H1 (cell line): Measurements from ENCODE around the gene SERAC1. TPM values are rescaled to one million over a fixed set of nuclear protein-coding genes. Genes with fewer than 3 reads are reported as not detected.

Source experiments
- CTCF ChIA-PET: fragments of 300-600 bp; sonication (Branson Sonifier 250); formaldehyde crosslinking; loops from one replicate; lab custom pipeline; 2021; ENCODE audit not compliant: partially characterized antibody; lab: Charles Lee
- POLR2A ChIA-PET: fragments of 300-600 bp; sonication (Branson Sonifier 250); formaldehyde crosslinking; loops from one replicate; lab custom pipeline; 2021; ENCODE audit warnings: inconsistent platforms; ENCODE audit not compliant: partially characterized antibody; lab: Charles Lee
- DNase-seq, 2 experiments: peaks; one replicate each; pipeline versions ENCODE4 v3.0.0 to v3.0.0-alpha.2; 2010 to 2022; ENCODE audit warnings: low spot score in 2 of 2, low read depth in 1 of 2, mixed read lengths in 1 of 2
- FAIRE-seq: peaks from 2 replicates; lab custom pipeline; 2011; peaks lifted over from hg19 to GRCh38; lab: Jason Lieb, UNC
- H2AFZ ChIP-seq: 2 replicates; pipeline ENCODE4 v1.8.1; 2012; ENCODE audit warnings: low read length, inconsistent platforms
- H2AK5ac ChIP-seq: 2 replicates; pipeline ENCODE4 v1.6.1; 2013; ENCODE audit warnings: low read depth, low read length
- H2BK120ac ChIP-seq: replicated peaks from 2 replicates; pipeline ENCODE3; 2013; ENCODE audit warnings: low read depth, low read length, inconsistent platforms
- H2BK12ac ChIP-seq: 2 replicates; pipeline ENCODE4 v1.6.1; 2013; ENCODE audit warnings: low read depth, low read length
- H2BK15ac ChIP-seq: 2 replicates; pipeline ENCODE4 v1.6.1; 2013; ENCODE audit warnings: low read length
- H2BK20ac ChIP-seq: 2 replicates; pipeline ENCODE4 v1.6.1; 2013; ENCODE audit warnings: low read length
- H2BK5ac ChIP-seq: 2 replicates; pipeline ENCODE4 v1.6.1; 2013; ENCODE audit warnings: low read depth, low read length
- H3K14ac ChIP-seq: 2 replicates; pipeline ENCODE4 v1.6.1; 2013; ENCODE audit warnings: inconsistent platforms; ENCODE audit not compliant: insufficient read length
- H3K18ac ChIP-seq: 2 replicates; pipeline ENCODE4 v1.6.1; 2013; ENCODE audit warnings: low read length; ENCODE audit errors: extremely low read depth
- H3K23ac ChIP-seq: 2 replicates; pipeline ENCODE4 v1.6.1; 2013; ENCODE audit warnings: inconsistent platforms; ENCODE audit not compliant: insufficient read length
- H3K23me2 ChIP-seq: 2 replicates; pipeline ENCODE4 v1.6.1; 2013; ENCODE audit warnings: low read depth, low read length
- H3K27ac ChIP-seq: 2 replicates; pipeline ENCODE4 v1.6.1; 2011; ENCODE audit warnings: low read depth, low read length, inconsistent platforms
- H3K27me3 ChIP-seq, 4 experiments: replicated peaks in 1 of 4; 1 replicate in 1 of 4; 2 replicates in 3 of 4; pipeline versions ENCODE4 v1.6.1 to v1.8.1; 2011 to 2013; ENCODE audit warnings: low read length in 3 of 4, mild to moderate bottlenecking in 3 of 4, inconsistent platforms in 2 of 4, mixed read lengths in 2 of 4, moderate library complexity in 1 of 4; ENCODE audit not compliant: control insufficient read depth in 3 of 4, insufficient read depth in 3 of 4; ENCODE audit errors: extremely low read depth in 1 of 4
- H3K36me3 ChIP-seq, 4 experiments: 2 replicates each; pipeline versions ENCODE4 v1.6.1 to v1.8.1; 2011 to 2013; ENCODE audit warnings: mild to moderate bottlenecking in 4 of 4, low read length in 3 of 4, moderate library complexity in 2 of 4, control low read depth in 1 of 4, inconsistent platforms in 1 of 4; ENCODE audit not compliant: insufficient read depth in 4 of 4, control insufficient read depth in 2 of 4
- H3K4ac ChIP-seq: replicated peaks from 2 replicates; pipeline ENCODE3; 2013; ENCODE audit warnings: low read length, low read depth, mixed read lengths, inconsistent platforms; ENCODE audit not compliant: insufficient read length
- H3K4me1 ChIP-seq, 4 experiments: replicated peaks in 1 of 4; 1 replicate in 1 of 4; 2 replicates in 3 of 4; pipeline versions ENCODE4 v1.6.1 to v1.8.1; 2011 to 2013; ENCODE audit warnings: low read length in 3 of 4, inconsistent platforms in 2 of 4, mixed read lengths in 1 of 4; ENCODE audit not compliant: insufficient read depth in 4 of 4, control insufficient read depth in 3 of 4
- H3K4me2 ChIP-seq, 2 experiments: 2 replicates each; pipeline versions ENCODE4 v1.6.1 to v1.8.1; 2011 to 2013; ENCODE audit warnings: low read depth in 2 of 2, low read length in 2 of 2, control low read depth in 1 of 2, inconsistent platforms in 1 of 2, mild to moderate bottlenecking in 1 of 2; ENCODE audit not compliant: insufficient read depth in 1 of 2
- H3K4me3 ChIP-seq, 4 experiments: fragments of 200-600, 300-600 bp in 1 of 4; sonication (generic), shearing (Covaris generic), sonication (Bioruptor Twin) in 1 of 4; 2 replicates each; pipeline versions ENCODE4 v1.5.1 to v1.8.1; 2011 to 2016; ENCODE audit warnings: low read length in 4 of 4, low read depth in 3 of 4, control low read depth in 2 of 4, inconsistent platforms in 2 of 4, mild to moderate bottlenecking in 2 of 4, mixed read lengths in 1 of 4, moderate library complexity in 1 of 4; ENCODE audit not compliant: insufficient read depth in 2 of 4; ENCODE audit errors: extremely low read depth in 1 of 4
- H3K56ac ChIP-seq: replicated peaks from 2 replicates; pipeline ENCODE3; 2013; ENCODE audit warnings: low read depth, mild to moderate bottlenecking, mixed read lengths, low read length, inconsistent platforms; ENCODE audit not compliant: insufficient read length
- H3K79me1 ChIP-seq: 2 replicates; pipeline ENCODE4 v1.6.1; 2013; ENCODE audit warnings: low read depth, low read length, control low read depth
- H3K79me2 ChIP-seq, 2 experiments: 2 replicates each; pipeline versions ENCODE4 v1.6.1 to v1.8.1; 2012 to 2013; ENCODE audit warnings: low read length in 2 of 2, mild to moderate bottlenecking in 2 of 2, inconsistent platforms in 1 of 2; ENCODE audit not compliant: insufficient read depth in 2 of 2, control insufficient read depth in 1 of 2
- H3K9ac ChIP-seq, 4 experiments: replicated peaks in 1 of 4; 1 replicate in 1 of 4; 2 replicates in 3 of 4; pipeline versions ENCODE4 v1.6.1 to v1.8.1; 2011 to 2013; ENCODE audit warnings: low read depth in 3 of 4, low read length in 3 of 4, control low read depth in 2 of 4, mild to moderate bottlenecking in 2 of 4, moderate library complexity in 2 of 4, inconsistent platforms in 1 of 4; ENCODE audit errors: extremely low read depth in 1 of 4
- H3K9me3 ChIP-seq, 2 experiments: 2 replicates each; pipeline versions ENCODE4 v1.6.1 to v1.8.1; 2012 to 2013; ENCODE audit warnings: mild to moderate bottlenecking in 2 of 2, moderate library complexity in 2 of 2, control low read depth in 1 of 2, inconsistent platforms in 1 of 2, low read depth in 1 of 2, low read length in 1 of 2, mixed read lengths in 1 of 2; ENCODE audit not compliant: insufficient read depth in 2 of 2
- H4K20me1 ChIP-seq, 2 experiments: replicated peaks in 1 of 2; 2 replicates each; pipeline versions ENCODE3 to v1.8.1; 2011 to 2013; ENCODE audit warnings: inconsistent platforms in 2 of 2, low read length in 2 of 2, mild to moderate bottlenecking in 1 of 2; ENCODE audit not compliant: insufficient read depth in 2 of 2, control insufficient read depth in 1 of 2
- H4K5ac ChIP-seq: 2 replicates; pipeline ENCODE4 v1.6.1; 2013; ENCODE audit warnings: low read length, low read depth, mixed read lengths, inconsistent platforms; ENCODE audit not compliant: insufficient read length
- H4K8ac ChIP-seq: 2 replicates; pipeline ENCODE4 v1.8.0; 2013; ENCODE audit warnings: mild to moderate bottlenecking, moderate library complexity, low read length, inconsistent platforms; ENCODE audit not compliant: insufficient read depth; ENCODE audit errors: extremely low read depth
- H4K91ac ChIP-seq: replicated peaks from 2 replicates; pipeline ENCODE3; 2013; ENCODE audit warnings: low read length, mixed read lengths, inconsistent platforms; ENCODE audit not compliant: insufficient read length
- ATF2 ChIP-seq: IDR thresholded peaks from 2 replicates; pipeline ENCODE4 v1.6.1; 2012; ENCODE audit warnings: low read length, inconsistent platforms
- E2F6 ChIP-seq: IDR thresholded peaks from 2 replicates; pipeline ENCODE4 v1.6.1; 2012; ENCODE audit warnings: inconsistent platforms
- FOSL1 ChIP-seq: IDR thresholded peaks from 2 replicates; pipeline ENCODE4 v1.6.1; 2011; ENCODE audit warnings: mild to moderate bottlenecking, low read depth, low read length, moderate library complexity; ENCODE audit not compliant: insufficient read depth
- GABPA ChIP-seq: IDR thresholded peaks from 2 replicates; pipeline ENCODE4 v1.6.1; 2011; ENCODE audit warnings: mild to moderate bottlenecking, low read length, moderate library complexity, borderline replicate concordance; ENCODE audit not compliant: insufficient read depth
- HDAC6 ChIP-seq: IDR thresholded peaks from one replicate; pipeline ENCODE4 v1.7.1; 2012; ENCODE audit warnings: low read depth, mild to moderate bottlenecking, inconsistent platforms, low read length, moderate library complexity
- JUND ChIP-seq: IDR thresholded peaks from 2 replicates; pipeline ENCODE4 v1.6.1; 2011; ENCODE audit warnings: mild to moderate bottlenecking, improper control_type of control experiment, low read length
- KDM1A ChIP-seq: fragments of 200-600, 300-600 bp; sonication (generic); IDR thresholded peaks from 2 replicates; pipeline ENCODE4 v1.7.1; 2016; ENCODE audit warnings: mild to moderate bottlenecking, low read length, borderline replicate concordance
- MAFK ChIP-seq: IDR thresholded peaks from 2 replicates; pipeline ENCODE4 v1.6.1; 2012; ENCODE audit warnings: low read depth, mild to moderate bottlenecking, improper control_type of control experiment, low read length
- RFX5 ChIP-seq: IDR thresholded peaks from 2 replicates; pipeline ENCODE4 v1.6.1; 2011; ENCODE audit warnings: low read depth, low read length, improper control_type of control experiment, borderline replicate concordance
- RXRA ChIP-seq: IDR thresholded peaks from 2 replicates; pipeline ENCODE4 v1.6.1; 2011; ENCODE audit warnings: low read depth, mild to moderate bottlenecking, low read length, moderate library complexity; ENCODE audit not compliant: insufficient read depth
- SAP30 ChIP-seq: fragments of 300-600 bp; sonication (generic); IDR thresholded peaks from 2 replicates; pipeline ENCODE4 v1.7.1; 2012; ENCODE audit warnings: low read length, moderate library complexity, mild to moderate bottlenecking, inconsistent platforms; ENCODE audit not compliant: insufficient read depth, insufficient replicate concordance
- TCF12 ChIP-seq: IDR thresholded peaks from 2 replicates; pipeline ENCODE4 v1.6.1; 2011; ENCODE audit warnings: low read depth, mild to moderate bottlenecking, low read length
- WGBS, 2 experiments: shearing (Covaris generic) in 1 of 2; methylation state at CpG; one replicate each; pipeline versions ENCODE4 v1.1.6 to v1.1.7; 2013 to 2015; ENCODE audit warnings: low lambda C conversion rate in 2 of 2, mixed read lengths in 2 of 2, inconsistent platforms in 1 of 2, low coverage in 1 of 2, missing lambda C conversion rate in 1 of 2; ENCODE audit not compliant: insufficient replicate concordance in 2 of 2, insufficient coverage in 1 of 2, insufficient read length in 1 of 2; ENCODE audit errors: extremely low coverage in 1 of 2, missing lambda C conversion rate in 1 of 2; 5-methylcytosine and 5-hydroxymethylcytosine counted together
- polyA plus RNA-seq, 7 experiments: library from polyadenylated mRNA; depleted of rRNA in 3 of 7; stranded (reverse) in 5 of 7; unstranded in 2 of 7; fragments of >200 nt in 5 of 7; fragments of 200-250 nt in 2 of 7; gene quantifications; 1 replicate in 5 of 7; 2 replicates in 1 of 7; 4 replicates in 1 of 7; pipeline versions ENCODE4 v1.2.1 to v1.2.3, GENCODE V29; 2011 to 2013; ENCODE audit warnings: missing spikeins in 2 of 7, mixed read lengths in 2 of 7
- total RNA-seq: library from RNA; stranded (reverse); fragmentation: NEBNext Ultra II Directional; extraction: Animal tissue kit (Norgen Biotek cat#: 25700); gene quantifications from 2 replicates; pipeline ENCODE4 v1.2.1, GENCODE V29; 2021

SERAC1 gene
- total and polyA plus RNA-seq, 2 of the 8 experiments (the other 6 are each of a cell fraction or from before 2014, with no cell fraction given) = 7.3 to 9.0 TPM

- no peak overlapping the region for H3K14ac ChIP-seq
- H3K4ac ChIP-seq = no peak overlapping the region
- no peak overlapping the region for H3K23ac ChIP-seq
- H2BK20ac ChIP-seq = no peak overlapping the region
- H3K9ac ChIP-seq = no peak overlapping the region
- no peak overlapping the region for H4K5ac ChIP-seq
- no peak overlapping the region for H3K56ac ChIP-seq
- no peaks in the 10 kb centered on the region for H4K20me1 ChIP-seq
- ChIA-PET POLR2A (no interaction called here), CTCF (no interaction called here)
- no peak overlapping the region for H2BK15ac ChIP-seq
- H2BK12ac ChIP-seq = no peak overlapping the region
- H3K4me2 ChIP-seq = no peak overlapping the region
- WGBS, 2 experiments = 91% methylated on average over 5 of the region's 5 CpGs; no CpG with 5 or more reads in 1 of the 2 experiments
- H3K9me3 ChIP-seq = no peaks in the 10 kb centered on the region
- H2BK5ac ChIP-seq = no peak overlapping the region
- H3K4me3 ChIP-seq = no peak overlapping the region
- H3K79me1 ChIP-seq = no peaks in the 10 kb centered on the region
- H2AFZ ChIP-seq = no peak overlapping the region
- H3K27ac ChIP-seq = no peak overlapping the region
- H3K4me1 ChIP-seq = no peaks in the 10 kb centered on the region; a peak in 1 of 7 replicates
- DNase-seq (no peak), FAIRE-seq (no peak)
- H3K18ac ChIP-seq = no peak overlapping the region
- no peaks in the 10 kb centered on the region for H3K79me2 ChIP-seq
- no peaks in the 10 kb centered on the region for H3K23me2 ChIP-seq
- no peaks in the 10 kb centered on the region for H3K27me3 ChIP-seq
- H4K91ac ChIP-seq = no peak overlapping the region
- H4K8ac ChIP-seq = no peak overlapping the region
- H3K36me3 ChIP-seq = peaks cover 0 to 13% (median 2%) of the 10 kb centered on the region in 4 experiments; a peak in 2 of 8 replicates
- H2AK5ac ChIP-seq = no peak overlapping the region
- H2BK120ac ChIP-seq = no peak overlapping the region
- TF ChIP-seq RXRA = no peak
- TF ChIP-seq ATF2 = no peak
- no peak for TF ChIP-seq KDM1A
- no peak for TF ChIP-seq GABPA
- no peak for TF ChIP-seq E2F6
- TF ChIP-seq FOSL1 = no peak
- TF ChIP-seq HDAC6 = no peak
- TF ChIP-seq JUND = no peak
- no peak for TF ChIP-seq MAFK
- no peak for TF ChIP-seq RFX5
- no peak for TF ChIP-seq TCF12
- TF ChIP-seq SAP30 = no peak
Measured at GRCh38 chr6:158111987-158112386, 56.1 kb downstream of the SERAC1 start.
